HG03432 (cell line): ENCODE measurements around the gene CDK9.
"Not testable (repeated sequence)": the region's sequence is repeated elsewhere in the genome, so short reads cannot be mapped to it uniquely, and the experiment has no call there.

ENCODE experiments used
- ATAC-seq: cut with Tn5 transposase; IDR thresholded peaks from one replicate; pipeline ENCODE4 v1.9.1; 2021; ENCODE audit warnings: mild to moderate bottlenecking, moderate library complexity; ENCODE audit not compliant: unreplicated experiment

Gene CDK9

GRCh38 chr9:127785933-127786772, at the start of gene CDK9:
Gene CDK9, plus strand, starts transcription at chr9:127786034. Its CDS starts 115 bp downstream, at chr9:127786149.
- ATAC-seq, result peak; percentile 69

GRCh38 chr9:127738666-127739065, 47.2 kb upstream of the CDK9 start:
- ATAC-seq, result no peak

- ATAC-seq, result no peak
Measured at GRCh38 chr9:127739614-127740330, 46.1 kb upstream of the CDK9 start.

GRCh38 chr9:127741831-127742434, 43.9 kb upstream of the CDK9 start:
- ATAC-seq, result no peak

GRCh38 chr9:127742435-127743088, 43.3 kb upstream of the CDK9 start:
- no peak for ATAC-seq

GRCh38 chr9:127744398-127745110, 41.3 kb upstream of the CDK9 start:
- no peak for ATAC-seq

DNA sequence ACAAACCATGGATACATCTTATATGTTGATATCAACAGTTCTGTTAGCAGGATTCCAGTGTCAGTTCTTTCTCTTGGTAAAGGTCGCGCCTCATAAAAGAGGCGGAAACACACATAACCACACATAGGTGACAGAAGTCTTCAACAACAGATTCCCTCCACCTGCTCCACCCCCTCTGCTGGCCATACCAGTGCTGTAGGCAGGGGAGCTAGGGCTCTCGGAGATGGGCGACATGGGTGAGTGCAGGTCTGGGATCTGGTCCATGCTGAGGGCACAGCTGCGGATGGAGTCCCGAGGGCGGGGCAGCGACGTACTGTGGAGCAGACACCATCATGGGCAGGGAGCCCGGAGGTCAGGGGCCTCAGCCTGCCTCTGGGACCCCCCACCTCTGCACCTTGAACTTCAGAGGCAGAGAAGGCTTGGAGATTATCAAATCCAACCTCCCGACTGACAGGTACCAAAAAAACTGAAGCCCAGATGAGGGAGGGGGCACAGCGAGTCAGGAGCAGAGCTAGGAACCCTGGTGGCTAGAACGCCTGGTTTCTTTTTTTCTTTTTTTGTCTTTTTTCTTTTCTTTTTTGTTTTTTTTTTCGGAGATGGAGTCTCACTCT, 38.8 kb upstream of the CDK9 start:
- no peak for ATAC-seq

GRCh38 chr9:127749090-127749787, 36.6 kb upstream of the CDK9 start:
- ATAC-seq, result no peak

GRCh38 chr9:127751269-127752054, 34.4 kb upstream of the CDK9 start:
- no peak for ATAC-seq

- ATAC-seq, result no peak
Measured at GRCh38 chr9:127753148-127753547, 32.7 kb upstream of the CDK9 start.

- no peak for ATAC-seq
Measured at GRCh38 chr9:127753622-127754021, 32.2 kb upstream of the CDK9 start.

DNA sequence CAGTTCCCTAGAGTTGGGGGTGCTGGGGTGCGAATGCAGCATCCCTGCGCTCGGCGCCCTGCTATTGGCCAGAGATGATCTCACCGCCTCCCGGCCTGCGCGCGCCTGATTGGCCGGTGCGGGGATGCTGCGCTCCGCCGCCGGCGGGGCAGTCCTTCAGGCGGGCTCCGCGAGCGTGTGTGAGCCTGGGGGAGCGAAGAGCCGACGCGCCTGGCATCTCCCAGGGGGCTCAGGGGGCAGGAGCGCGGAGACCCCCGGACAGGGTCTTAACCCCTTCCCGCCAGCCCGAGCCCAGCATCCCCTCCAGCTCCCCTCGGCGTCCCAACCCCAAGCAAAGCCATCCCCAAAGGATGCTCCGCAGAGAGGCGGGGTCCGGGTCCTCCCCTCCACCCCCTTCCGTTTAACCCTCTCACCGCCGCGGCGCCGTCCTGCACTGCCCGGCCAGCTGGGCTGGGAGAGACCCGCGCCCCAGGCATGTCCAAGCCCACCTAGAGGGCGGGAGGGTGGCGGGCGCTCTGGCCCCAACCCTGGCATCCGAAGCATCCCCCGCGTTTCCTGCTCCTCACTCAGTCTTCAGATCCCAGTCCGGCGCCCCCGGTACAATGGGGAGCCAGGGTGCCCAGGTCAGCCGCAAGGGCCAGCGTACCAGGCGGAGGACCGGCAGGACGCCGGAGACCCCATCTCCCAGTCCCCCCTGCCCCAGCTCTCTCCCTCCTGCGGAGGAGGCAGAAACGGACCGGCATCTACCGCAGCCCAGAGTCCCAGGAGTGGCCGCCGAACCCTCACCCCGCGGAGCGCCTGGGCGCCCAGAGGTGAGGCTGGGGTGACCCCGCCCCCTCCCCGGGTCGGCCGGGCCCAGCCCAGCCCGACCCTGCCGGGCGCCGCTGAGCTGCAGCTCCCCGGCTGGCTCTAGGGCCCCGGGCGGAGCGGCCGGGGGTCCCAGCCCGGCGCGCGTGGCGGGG, 31.5 kb upstream of the CDK9 start:
- no peak for ATAC-seq

GRCh38 chr9:127755061-127756060, 30.5 kb upstream of the CDK9 start:
- no peak for ATAC-seq

DNA sequence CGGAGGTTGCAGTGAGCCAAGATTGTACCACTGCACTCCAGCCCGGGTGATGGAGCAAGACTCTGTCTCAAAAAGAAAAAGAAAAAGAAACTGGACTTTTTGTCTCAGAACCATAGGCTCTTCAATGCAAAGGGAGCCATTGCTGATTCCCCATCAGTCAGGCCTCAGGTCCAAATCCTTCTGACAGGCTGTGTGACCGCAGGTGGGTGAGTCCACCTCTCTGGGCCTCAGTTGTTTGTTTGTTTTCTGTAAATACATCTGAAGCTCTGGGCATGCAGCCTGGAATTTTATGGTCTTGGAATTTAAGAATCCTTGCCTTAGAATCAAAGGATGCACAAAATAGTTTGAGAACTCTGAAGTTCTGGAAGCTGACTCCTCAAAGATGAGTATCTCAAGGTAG, 29.6 kb upstream of the CDK9 start:
- no peak for ATAC-seq

DNA sequence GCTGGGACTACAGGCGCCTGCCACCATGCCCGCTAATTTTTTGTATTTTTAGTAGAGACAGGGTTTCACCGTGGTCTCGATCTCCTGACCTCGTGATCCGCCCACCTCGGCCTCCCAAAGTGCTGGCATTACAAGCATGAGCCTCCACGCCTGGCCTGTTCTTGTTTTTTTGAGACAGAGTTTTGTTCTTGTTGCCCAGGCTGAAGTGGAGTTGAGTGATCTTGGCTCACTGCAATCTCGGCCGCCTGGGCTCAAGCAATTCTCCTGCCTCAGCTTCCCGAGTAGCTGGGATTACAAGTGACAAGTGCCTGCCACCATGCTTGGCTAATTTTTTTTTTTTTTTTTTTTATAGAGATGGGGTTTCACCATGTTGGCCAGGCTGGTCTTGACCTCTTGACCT, 29.1 kb upstream of the CDK9 start:
- ATAC-seq, result not testable (repeated sequence)

DNA sequence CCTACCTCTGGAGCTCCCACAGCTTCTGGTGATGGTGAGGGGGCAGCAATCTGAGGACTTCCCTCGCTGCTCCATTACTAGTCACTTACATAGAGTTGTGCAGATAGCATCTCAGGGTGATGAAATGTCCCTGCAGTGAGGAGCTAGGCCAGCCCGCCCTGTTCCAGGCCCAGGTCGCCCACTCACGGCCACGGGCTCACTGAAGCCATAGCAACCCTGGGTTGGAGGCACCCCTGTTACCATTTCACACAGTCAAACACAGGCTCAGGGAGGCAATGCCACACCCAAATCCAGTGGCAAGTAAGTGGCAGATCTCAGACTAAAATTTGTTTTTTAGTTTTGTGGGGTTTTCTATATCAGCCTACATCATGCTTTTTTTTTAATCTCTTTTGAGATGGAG, 27.0 kb upstream of the CDK9 start:
- ATAC-seq, result no peak
